Stimulated activated CD8-positive, alpha-beta memory T cell treated with anti-CD3 and anti-CD28 coated beads, Interleukin-4, amount 100 ng/mL, for 1 hour (primary cell): Measurements from ENCODE around the gene NEUROD6.

Source experiments
- DNase-seq, 2 donors: peaks; one replicate each; pipeline ENCODE4 v3.0.0-alpha.2; 2020; ENCODE audit warnings: low read depth in 2 of 2, low spot score in 1 of 2

The NEUROD6 gene

DNA sequence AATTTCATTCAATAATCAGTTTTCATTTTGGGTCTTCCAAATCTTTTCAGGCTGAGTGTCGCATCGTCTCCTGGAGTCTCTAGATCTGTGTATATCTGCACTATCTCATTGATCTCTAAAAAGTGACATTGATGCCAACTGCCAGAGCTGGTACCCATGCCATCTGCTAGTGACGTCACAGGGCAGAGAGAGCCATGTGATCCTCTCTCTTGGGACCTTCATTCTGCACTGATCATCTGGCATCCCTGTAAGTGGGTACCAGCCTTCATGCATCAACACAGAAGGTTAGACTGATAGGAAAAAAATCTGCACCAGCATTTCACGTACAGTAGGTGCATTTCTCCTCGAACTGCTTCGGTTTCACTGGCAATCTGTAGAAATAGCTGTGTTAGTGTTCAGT is at the start of gene NEUROD6:
Gene NEUROD6 (minus strand): TSS at position 124 of the 400 bp plus-strand sequence. CDS start 1,458 bp downstream, outside the sequence.
- no peak for DNase-seq

DNA sequence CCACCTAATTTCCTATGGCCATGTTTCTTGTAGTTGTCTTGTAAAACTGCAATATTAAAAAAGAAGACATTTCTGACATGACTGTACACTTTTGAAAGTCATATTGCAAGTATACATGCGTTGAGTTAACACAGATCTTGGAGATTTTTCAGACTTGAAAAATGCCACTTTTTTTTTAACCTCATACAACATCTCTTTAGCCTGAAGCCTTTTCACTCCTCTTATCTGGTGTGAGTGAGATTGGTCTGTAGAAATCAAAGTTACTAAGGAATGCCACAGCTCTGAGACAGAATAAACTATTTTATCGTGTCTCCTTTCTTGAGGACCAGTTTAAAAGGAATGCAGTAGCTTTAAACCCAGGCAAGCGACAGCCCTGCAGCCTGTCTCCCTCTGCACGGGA is 43.9 kb upstream of the NEUROD6 start:
- DNase-seq: no peak

DNA sequence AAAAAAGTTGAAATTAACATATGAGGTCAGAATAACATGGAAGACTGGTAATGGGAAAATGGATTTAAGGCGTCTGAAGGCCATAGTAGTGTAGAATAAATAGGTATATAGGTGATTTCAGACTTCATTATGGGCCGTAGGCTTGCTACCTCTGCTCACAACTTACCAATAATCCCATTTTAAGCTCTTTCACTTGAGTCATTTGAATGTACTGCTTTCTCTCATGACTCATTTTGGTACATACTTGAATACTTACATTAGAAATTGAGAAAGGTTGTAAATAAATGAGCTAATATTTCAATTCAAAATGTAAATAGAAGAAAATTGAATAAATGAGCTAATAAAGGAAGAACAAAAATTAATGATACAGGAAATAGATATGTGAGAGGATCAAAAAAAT is 42.2 kb upstream of the NEUROD6 start:
- no peak for DNase-seq

DNA sequence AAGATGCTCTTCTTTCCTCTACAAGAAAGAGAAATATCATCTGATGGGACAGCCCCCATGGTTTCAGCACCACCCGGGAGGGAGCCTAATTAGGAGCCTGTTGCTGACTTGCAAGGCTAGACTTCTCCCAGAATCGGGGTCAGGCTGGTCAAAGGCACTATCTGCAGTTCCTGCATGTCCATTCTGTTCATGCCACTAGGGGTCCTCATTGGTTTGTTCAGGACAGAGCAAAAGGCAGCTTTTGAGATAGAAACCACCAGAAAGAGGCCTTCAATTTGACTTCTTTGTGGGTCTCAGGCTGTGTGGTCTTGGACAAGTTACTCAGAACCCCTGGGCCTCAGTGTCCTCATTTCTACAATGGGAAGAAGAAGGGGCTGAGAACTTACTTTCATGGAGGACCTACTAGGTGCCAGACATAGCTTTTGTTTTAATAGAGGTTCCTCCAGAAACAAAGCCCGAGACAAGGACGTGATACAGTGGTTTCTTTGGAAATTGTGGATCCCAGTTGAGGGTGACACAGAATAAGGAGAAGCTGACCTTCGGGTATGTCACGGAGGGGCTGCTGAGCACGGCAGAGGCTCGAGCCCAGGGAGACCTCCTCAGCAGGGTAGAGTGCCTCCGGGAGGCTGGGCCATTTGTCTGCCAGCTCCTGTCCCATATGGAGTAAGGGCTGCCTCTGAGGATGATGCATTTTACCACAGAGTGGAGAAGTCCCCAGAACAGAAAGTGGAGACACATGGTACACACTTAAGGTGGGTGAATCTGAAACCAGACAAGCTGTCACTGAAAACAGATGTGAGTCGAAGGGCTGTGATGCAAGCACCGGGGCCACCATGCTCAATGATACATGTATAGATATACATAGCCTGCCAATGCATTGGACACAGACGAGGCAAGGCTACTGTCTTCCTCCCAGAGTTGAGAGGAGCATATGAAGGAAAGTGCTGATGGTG is 33.1 kb upstream of the NEUROD6 start:
- DNase-seq: no peak

DNA sequence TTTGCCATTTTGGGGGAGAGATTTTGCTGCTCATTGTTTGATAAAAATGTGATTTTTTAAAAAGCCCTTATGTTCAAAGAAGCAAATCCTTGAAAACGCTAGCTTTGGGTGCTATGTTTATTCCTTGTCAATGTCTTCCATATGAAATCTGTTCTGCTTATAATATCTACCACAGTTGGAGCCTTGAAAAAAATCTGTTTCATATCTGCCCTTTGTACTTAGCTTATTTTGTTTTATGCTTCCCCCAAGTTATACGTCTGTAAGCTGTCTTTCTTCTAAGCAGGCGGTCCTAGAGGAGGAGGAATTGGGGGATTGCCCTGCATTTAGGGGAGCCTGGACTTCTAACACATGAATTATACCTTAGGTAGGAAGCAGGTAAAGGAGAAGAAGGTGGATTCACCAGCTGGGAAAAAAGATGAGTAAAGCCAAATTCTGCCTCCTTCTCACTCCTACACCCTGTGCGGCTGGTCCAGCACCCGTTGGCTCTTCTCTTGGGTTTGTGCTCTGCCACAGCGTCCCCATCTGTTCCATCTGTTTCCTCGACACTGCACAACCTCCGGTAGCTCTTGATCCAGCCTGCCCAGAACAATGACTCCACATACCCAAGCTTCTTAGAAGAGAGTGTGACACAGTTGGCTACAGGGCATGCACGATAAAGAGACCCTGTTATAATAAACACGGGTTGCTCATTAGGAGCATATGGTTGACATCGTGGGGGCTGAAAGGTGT is 31.9 kb upstream of the NEUROD6 start:
- DNase-seq: no peak

DNA sequence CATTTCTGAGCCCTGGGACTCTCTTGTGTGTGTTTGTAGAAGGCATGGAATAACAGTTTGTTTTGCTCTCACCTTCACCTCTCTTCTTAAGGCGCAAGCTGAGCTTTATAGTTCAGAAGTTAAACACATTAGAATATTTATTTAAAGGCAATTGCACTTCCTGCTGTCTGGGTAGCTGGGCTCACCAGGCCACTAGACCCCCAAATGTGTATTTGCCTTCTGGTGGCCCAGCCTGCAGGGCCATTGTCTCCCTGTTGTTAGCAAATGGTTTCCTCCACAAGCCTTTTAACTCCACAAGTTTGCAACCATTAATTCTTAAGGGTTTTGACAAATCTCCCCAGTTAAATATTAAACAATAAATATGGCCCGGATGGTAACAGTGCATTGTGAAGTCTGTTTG is 31.1 kb upstream of the NEUROD6 start:
- DNase-seq: no peak

DNA sequence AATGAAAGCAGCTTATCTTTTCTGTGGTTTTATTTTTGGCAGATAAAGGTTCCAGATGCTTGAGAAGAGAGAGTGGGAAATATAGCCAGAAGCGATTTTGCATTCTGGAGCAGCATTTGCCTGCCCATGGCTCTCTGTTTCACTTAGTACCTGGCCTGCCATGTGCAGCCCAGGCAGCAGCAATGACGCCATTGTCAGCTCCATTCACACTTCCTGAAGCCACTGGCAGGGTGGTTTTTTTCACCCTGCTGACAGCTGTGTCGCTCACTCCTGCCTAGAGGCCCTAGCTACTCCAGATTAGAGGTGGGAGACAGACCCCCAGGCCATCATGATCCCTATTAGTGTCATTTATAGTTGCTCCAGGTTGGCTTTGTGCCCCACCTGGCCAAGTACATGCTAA is 30.1 kb upstream of the NEUROD6 start:
- DNase-seq: no peak

DNA sequence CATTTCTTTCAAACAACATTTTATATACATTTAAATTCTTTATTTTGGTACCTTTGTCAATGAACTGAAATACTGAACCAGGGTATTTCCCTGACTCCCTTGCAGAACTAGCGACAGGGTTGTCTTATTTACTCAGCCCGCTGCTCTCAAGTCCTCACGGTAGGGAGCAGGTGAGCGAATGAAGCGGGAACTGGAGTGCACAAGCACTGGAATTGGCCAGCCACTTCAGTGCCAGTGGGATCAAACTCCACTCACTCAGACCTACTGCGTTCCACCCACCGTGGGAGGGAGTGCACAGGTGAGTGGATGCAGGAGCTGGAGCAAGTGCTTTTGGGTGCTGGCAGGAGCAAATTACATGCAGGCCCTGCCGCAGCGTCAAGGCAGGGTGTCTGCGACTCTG is 28.1 kb upstream of the NEUROD6 start:
- no peak for DNase-seq

DNA sequence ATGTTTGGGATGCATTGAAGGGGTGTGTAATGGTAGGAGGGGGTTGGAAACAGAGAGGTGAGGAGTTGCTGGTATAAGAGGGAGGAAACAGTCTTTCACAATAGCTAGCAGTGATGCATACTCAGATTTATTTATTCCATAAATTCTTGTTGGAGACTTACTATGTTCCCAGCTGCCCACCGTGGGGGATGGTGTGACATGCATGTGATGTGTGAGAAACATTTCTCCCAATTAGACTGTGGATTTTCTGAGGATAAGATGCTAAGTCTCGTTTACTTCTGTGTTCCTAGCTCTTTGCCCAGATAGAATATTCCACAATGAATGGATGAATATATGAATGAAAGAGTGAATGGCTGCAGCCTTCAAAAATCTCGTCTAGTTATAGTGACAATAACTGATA is 23.0 kb upstream of the NEUROD6 start:
- DNase-seq: no peak

DNA sequence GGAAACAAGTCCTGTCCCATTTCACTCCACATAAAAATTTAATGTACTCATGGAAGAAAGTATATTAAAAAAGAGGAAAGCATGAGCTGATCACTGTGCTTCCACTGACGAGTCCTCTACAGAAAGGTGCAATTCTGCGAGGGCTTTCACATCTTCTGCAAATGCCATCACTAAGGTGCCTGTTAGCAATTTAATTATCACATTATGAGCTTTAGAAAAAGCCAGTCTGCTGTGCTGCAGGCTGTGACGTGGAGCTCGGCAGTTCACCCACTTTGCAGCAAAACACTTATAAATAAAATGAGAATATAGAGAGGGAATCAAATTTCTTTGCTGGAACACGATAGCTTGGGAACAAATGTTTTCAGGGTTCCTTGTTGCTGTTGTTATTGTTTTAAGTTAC is 22.5 kb upstream of the NEUROD6 start:
- no peak for DNase-seq

DNA sequence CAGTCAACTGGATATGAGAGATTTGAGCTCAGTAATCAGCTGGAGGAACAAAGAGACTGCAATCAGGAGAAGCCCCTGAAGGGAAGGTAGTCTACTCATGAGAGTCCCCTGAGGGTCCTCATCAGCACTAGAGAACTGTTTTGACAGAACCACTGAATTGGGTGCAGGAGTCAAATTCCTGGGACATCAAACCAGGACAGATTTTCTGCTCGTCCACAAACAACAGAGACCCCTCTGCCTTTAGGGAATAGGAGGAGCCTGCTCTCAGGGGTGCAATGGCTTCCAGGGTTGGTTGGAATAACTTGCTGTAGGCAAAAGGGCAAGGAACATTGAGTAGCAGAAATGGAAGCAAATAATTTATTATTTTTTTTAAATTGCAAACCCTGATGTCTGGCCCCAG is 21.9 kb upstream of the NEUROD6 start:
- DNase-seq: no peak

DNA sequence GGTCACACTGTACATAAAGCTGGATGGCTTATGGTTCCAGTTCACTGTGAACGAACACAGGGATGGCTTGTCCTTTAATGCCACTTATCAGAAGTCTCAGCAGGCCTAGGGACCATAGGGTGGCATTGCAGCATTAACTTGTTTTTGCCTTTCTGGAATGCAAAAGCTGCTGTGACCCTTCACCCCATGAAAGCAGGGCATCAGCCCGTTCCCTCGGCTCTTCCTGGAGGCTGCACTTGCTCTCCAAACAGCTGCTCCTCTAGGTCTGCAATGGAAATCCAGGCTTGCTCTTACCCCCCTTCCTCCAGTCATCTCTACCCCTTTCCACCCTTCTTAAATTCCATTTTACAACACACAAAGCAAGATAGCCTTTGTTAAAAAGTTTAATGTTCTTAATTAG is 17.9 kb upstream of the NEUROD6 start:
- no peak for DNase-seq

DNA sequence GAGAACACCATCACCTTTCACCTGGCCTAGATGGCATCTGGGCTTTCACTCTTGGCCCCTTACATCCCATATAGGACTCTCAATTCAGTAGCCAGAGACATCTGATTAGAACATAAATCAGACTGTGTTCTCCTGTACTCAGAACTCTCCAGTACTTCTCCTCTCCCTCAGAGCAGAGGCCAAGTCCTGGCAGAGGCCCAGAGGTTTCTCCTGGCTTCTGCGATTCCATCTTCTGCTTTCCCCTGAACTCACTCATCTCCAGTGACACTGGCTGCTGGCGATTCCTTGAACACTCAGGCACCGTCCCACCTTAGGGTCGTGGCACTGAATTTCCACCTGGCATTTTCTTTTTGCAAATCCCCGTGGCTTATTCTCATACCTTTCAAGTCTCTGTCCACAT is 4.9 kb upstream of the NEUROD6 start:
- DNase-seq: no peak

DNA sequence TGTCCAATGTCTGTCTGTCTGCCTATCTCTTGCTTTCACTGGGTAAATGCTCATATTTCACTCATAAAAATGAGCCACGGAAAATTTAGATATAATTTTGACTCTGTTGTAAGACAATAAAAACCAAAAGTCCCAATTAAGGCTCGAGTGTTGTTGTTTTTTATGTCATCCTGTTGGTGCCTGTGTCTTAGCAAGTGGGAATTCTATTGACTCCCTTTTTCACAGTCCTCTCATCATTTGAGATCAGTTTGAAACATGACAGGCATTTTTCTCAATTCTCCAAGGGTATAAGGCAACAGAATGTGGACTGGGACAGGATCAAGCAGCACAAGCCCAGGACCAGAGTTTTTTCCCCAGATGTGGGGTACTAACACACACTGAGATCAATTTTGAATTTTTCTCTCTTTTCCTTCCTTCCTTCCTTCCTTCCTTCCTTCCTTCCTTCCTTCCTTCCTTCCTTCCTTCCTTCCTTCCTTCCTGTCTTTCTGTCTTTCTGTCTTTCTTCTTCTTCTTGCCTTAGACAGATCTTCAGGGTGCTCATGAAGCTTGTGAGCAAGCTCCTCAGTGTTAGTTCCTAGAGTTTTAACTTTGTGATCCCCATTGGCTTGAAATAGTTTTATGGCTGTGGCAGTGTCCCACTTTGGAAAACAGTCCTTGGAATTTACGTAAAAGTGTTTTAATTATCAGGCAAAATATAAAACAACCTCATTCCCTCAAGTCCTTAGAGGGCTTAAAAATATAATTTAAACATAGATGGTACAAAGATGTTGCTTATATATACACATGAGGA is 3.2 kb upstream of the NEUROD6 start:
- no peak for DNase-seq

DNA sequence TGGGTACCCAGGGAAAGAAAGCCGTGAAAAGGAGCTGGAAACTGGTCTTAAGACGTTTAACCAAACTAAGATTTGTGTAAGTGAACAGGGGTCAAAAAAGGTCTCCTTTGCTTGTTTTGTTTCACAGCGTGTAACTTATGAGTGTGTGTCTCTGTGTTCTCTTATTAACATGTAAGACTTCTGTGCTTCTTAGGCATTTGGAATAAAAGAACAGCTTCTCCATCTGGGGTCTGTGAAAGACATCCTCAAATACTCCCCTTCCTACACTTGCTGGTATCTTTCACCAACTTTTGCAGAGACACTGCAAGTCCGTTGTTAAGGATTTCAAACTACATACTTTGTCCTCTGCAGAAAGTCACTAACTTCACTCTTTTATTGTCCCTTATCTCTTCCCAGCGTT is 615 bp upstream of the NEUROD6 start:
- DNase-seq: no peak

DNA sequence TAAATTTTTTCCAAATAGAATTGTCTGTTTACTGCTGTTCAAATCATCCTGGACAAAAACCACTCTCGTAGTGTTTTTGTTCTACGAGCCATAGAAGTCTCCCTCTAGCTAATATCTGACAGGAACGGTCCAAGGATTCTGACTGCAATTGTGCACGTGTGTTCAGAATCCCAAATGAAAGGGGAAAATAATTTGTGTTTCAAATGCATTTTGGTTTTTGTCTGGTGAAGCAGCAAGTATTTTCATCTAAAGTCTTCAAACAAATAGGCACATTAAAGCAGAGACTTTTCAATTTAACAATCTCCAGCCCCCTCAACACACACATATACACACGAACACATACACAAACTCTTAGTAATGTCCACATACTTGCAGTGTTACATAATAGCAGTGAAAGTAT is 475 bp downstream of the NEUROD6 start:
- DNase-seq: no peak

DNA sequence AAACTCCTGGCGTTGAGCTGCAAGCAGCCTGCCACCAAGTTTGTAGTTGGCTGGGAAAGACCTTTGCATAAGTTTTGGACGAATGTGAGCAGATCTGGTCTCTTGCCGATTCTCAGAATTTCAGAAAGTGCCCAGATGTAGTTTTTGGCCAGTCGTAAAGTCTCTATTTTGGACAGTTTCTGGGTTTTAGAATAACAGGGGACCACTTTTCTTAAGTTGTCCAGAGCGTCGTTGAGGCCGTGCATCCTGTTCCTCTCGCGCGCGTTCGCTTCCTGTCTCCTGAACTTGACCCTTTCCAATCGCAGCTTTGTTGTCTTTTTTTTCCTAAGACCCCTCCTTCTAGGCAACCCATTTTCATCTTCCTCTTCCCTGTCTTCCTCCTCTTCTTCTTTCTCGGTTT is 1.8 kb downstream of the NEUROD6 start:
- no peak for DNase-seq

DNA sequence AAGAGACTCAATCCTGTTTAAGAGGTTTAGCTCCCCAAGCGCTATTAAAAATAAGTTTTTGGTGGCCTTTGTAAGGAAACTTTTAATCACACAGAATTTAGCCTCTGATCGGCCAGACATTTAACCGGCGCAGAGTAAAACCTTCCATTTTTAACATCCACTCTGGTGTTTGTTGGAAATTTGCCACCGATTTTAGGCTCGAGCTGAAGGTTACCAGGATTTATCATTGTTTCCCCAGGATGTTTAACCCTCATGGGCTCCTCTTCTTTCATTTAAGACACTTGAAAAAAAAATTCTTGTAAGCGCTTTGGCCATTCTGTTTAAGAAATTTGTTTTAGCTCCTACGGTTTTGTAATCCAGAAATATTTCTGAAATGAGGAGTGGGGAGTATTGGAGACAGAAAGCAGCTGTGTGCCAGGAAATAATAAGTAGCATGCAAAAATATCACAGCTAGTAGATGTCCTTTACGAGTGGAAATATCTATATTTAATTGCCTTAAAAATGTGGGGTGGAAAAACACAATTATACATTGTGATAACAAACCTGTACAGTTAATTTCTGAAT is 3.4 kb downstream of the NEUROD6 start:
- DNase-seq: no peak

DNA sequence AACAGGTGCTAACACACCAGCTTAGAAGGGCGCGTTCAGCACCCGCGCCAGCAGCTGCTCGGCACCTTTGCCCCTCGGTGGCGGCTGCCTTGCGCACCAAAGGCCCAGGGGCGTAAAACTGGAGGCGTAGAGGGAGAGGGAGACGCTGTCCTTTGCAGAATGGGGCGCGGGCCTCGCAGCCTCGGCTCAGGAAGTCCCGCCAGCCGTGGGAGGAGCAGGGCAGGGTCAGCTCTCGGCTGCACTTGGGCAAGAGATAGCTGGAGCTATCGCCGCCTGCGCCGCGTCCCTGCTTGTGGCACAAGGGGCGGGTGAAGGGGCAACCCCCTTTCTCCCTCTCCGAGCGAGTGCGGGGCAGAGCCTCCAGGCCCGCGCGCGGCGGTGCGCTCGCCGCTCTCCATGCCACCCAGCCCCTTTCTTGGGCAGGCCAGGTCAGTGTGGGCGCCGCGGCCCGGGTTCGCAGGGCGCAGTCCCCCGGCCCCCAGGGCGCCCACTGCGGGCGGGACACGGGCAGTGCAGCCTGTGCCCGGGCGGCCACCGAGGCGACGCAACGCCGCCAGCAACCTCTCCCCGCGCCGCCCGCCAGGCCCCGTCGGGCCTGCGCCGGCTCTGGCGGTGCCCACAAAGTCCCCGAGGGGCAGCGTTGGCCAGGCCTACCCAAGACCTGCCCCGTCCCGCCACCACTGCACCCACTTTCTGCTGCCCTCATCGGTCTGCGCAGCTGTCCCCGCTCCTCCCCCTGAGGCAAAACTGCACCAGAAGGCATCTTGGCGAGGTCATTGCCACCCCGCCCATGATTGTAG is 4.1 kb downstream of the NEUROD6 start:
- DNase-seq: no peak

DNA sequence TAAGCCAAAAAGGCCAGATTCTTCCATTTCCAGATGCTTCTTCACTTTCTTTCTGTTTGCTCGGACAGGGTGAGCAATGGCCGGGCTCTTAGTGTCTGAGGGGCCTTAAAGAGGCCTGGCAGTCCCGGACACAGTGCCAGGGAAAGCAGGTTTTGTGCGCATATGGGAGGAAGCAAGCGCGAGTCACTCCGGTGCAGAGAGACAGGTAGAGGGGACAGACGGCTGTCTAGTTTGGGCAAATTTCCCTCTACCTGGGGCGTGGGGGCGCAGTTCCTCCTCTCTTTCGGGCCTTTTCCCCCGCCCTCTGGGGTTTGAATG is 4.7 kb downstream of the NEUROD6 start:
- DNase-seq: no peak
